GM12801 (cell line): ENCODE data around the gene ACKR2.

Experiments
- CTCF ChIP-seq: IDR thresholded peaks from one replicate; pipeline ENCODE4 v1.5.1; 2011; ENCODE audit warnings: control low read depth; ENCODE audit not compliant: insufficient read length; ENCODE audit errors: extremely low read depth

ACKR2 gene

GRCh38 chr3:42802876-42803413 is 6.3 kb upstream of the ACKR2 start:
- no peak for TF ChIP-seq CTCF

GRCh38 chr3:42803414-42804105 is 5.7 kb upstream of the ACKR2 start:
- TF ChIP-seq CTCF, result no peak

DNA sequence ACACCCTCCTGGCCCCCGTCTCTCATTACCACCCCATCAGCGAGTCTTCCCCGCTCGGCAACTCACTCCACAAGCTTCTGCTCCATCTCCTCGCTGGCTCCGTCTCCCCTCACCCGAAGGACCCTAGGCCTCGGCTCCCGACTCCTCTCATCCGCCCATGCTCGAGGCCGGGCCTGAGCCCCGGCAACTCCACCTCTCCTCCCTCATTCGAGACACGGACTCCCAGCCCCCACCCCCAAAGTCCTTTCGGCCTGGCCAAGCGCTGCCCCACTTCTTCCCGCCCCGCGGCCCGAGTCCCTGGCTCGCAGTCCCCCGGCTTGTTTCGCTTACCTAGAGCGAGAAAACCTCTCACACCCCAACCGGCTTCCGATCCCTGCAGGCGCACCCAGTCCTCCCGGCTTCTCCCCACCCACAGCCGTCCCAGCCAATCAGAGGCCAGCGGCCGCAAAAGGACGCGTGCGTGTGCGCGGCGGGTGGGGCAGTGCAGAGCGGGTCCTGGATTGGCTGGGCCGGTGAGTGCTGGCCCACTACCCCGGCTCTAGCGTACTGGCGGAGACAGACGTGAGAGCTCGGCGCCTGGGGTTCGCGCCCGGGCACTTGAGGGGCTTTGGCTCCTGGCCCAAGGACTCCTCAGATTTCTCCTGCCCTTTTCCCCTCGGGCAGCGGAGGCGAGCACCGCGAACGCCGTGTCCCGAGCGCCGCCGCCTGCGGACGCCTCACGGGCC is 5.0 kb upstream of the ACKR2 start, which contains the start of gene HIGD1A:
Gene HIGD1A, minus strand, starts transcription at position 385 of the 725 bp plus-strand sequence. CDS start 10,237 bp downstream, outside the sequence.
- no peak for TF ChIP-seq CTCF

DNA sequence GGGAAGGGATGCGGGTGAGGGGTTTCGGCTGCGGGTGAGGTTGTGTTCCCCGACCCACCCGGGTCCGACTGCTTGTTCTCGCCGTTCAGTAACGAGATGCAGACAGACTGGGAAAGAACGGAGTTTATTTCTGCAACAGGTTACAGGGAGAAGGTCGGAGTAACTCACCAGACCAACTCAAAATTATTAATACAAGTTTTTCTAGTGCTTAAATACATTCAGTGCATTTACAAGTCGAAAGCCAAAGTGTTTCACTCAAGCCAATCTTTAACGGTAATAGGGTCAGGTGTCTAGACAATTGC is 4.5 kb upstream of the ACKR2 start:
- TF ChIP-seq CTCF, result no peak

- TF ChIP-seq CTCF, result no peak
Observed at GRCh38 chr3:42805141-42805821, 4.0 kb upstream of the ACKR2 start.

DNA sequence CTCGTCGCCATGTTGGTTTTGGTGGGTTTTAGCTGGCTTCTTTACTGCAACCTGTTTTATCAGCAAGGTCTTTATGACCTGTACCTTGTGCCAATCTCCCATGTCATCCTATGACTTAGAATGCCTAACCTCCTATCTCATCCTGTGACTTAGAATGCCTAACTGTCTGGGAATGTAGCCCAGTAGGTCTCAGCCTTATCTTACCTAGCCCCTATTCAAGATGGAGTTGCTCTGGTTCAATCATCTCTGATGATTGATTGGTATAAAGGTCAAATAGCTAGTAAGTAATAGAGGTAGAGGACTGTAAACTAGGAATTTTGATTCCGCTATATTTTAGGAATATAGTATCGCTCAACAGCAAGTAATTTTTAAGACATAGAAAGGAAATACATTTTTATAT is 1.3 kb upstream of the ACKR2 start:
- TF ChIP-seq CTCF, result no peak

DNA sequence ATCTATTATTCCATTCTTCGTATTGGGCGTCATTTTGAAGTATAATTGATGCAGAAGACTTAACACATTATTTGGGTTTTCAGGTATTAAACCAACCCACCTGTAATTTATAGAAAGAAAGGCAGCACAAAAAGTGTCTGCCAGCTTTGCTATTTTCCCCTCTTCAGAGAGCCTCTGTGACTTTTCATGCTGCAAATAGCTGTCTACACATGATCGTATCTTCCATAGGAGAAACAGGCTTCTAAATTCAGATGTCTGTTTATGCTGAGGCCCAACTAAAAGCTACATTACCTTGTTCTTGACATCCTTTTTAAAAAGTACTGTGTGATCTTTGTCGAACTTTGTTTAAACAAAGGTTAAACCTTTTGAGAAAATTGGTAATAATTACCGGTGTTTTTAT is 5.0 kb downstream of the ACKR2 start:
- TF ChIP-seq CTCF, result no peak
